ENCODE results near the gene EDARADD. TPM values are rescaled to one million over a fixed set of nuclear protein-coding genes. Genes with fewer than 3 reads are reported as not detected.

The EDARADD gene
- total and polyA plus RNA-seq, 2 experiments from 2014 or later = 0.86 to 1.7 TPM

- 0 out of 2 replicates have a peak, but pooled peaks cover 7% of the 10 kb centered on the region for H3F3A ChIP-seq (ENCODE audit: insufficient read depth)
- H3K27ac ChIP-seq = no peak overlapping the region
- H3K4me3 ChIP-seq = no peak overlapping the region
- H3K4me2 ChIP-seq (ENCODE audit: unreplicated experiment) = no peak overlapping the region
- H3K36me3 ChIP-seq (ENCODE audit: low read depth) = no peaks in the 10 kb centered on the region
- in situ Hi-C loops (cut with MboI) = no loop called here
- H3K9me3 ChIP-seq (ENCODE audit: low read depth) = no peaks in the 10 kb centered on the region
- no peaks in the 10 kb centered on the region for H3K4me1 ChIP-seq (ENCODE audit: insufficient read depth)
- no peak overlapping the region for H2AFZ ChIP-seq
- H4K20me1 ChIP-seq (ENCODE audit: insufficient read depth) = no peaks in the 10 kb centered on the region
- H3K9ac ChIP-seq = no peak overlapping the region
- peaks cover 5% of the 10 kb centered on the region; the same call in 1 of the 2 replicates for H3K27me3 ChIP-seq (replicated peaks; ENCODE audit: insufficient read depth)
- H3K9me2 ChIP-seq (ENCODE audit: insufficient read depth) = no peaks in the 10 kb centered on the region
- no peak for TF ChIP-seq EZH2 (IDR thresholded peaks at IDR 0.05; ENCODE audit: insufficient read depth, poor library complexity, severe bottlenecking)
- no peak for TF ChIP-seq EZH2phosphoT487 (IDR thresholded peaks at IDR 0.05; ENCODE audit: insufficient read depth, low read depth)
- no peak for DNase-seq
- WGBS, 2 experiments (ENCODE audit: low coverage in 1 of 2, low lambda C conversion rate in 2 of 2, missing lambda C conversion rate in 2 of 2) = 52 to 56% methylated on average over 4 of the region's 4 CpGs
- H3K79me2 ChIP-seq (ENCODE audit: insufficient read depth) = no peaks in the 10 kb centered on the region
Measured at GRCh38 chr1:236397173-236397759, 3.2 kb downstream of the EDARADD start.

GRCh38 chr1:236398538-236398937 lies 4.5 kb downstream of the EDARADD start:
- H2AFZ ChIP-seq = no peak overlapping the region
- H3K79me2 ChIP-seq (ENCODE audit: insufficient read depth) = no peaks in the 10 kb centered on the region
- H3K4me1 ChIP-seq (ENCODE audit: insufficient read depth) = no peaks in the 10 kb centered on the region
- H3K27me3 ChIP-seq (replicated peaks; ENCODE audit: insufficient read depth) = 0 out of 2 replicates have a peak, but pooled peaks cover 5% of the 10 kb centered on the region
- H3K4me3 ChIP-seq = no peak overlapping the region
- H3K36me3 ChIP-seq (ENCODE audit: low read depth) = no peaks in the 10 kb centered on the region
- H4K20me1 ChIP-seq (ENCODE audit: insufficient read depth) = no peaks in the 10 kb centered on the region
- in situ Hi-C loops (cut with MboI) = no loop called here
- no peak for DNase-seq
- H3F3A ChIP-seq (ENCODE audit: insufficient read depth) = 0 out of 2 replicates have a peak, but pooled peaks cover 7% of the 10 kb centered on the region
- H3K27ac ChIP-seq = no peak overlapping the region
- H3K9me2 ChIP-seq (ENCODE audit: insufficient read depth) = no peaks in the 10 kb centered on the region
- H3K9me3 ChIP-seq (ENCODE audit: low read depth) = no peaks in the 10 kb centered on the region
- no peak overlapping the region for H3K9ac ChIP-seq
- 22 to 35% methylated on average over 10 of the region's 10 CpGs for WGBS, 2 experiments (ENCODE audit: low coverage in 1 of 2, low lambda C conversion rate in 2 of 2, missing lambda C conversion rate in 2 of 2)
- TF ChIP-seq EZH2 (IDR thresholded peaks at IDR 0.05; ENCODE audit: insufficient read depth, poor library complexity, severe bottlenecking) (no peak), EZH2phosphoT487 (IDR thresholded peaks at IDR 0.05; ENCODE audit: insufficient read depth, low read depth) (no peak)
- H3K4me2 ChIP-seq (ENCODE audit: unreplicated experiment) = no peak overlapping the region

- H4K20me1 ChIP-seq (ENCODE audit: insufficient read depth) = no peaks in the 10 kb centered on the region
- H3K9me2 ChIP-seq (ENCODE audit: insufficient read depth) = no peaks in the 10 kb centered on the region
- no peak overlapping the region for H3K9ac ChIP-seq
- TF ChIP-seq EZH2 (IDR thresholded peaks at IDR 0.05; ENCODE audit: insufficient read depth, poor library complexity, severe bottlenecking) (no peak), EZH2phosphoT487 (IDR thresholded peaks at IDR 0.05; ENCODE audit: insufficient read depth, low read depth) (no peak)
- no peak overlapping the region for H3K4me2 ChIP-seq (ENCODE audit: unreplicated experiment)
- no peaks in the 10 kb centered on the region for H3K79me2 ChIP-seq (ENCODE audit: insufficient read depth)
- H2AFZ ChIP-seq = no peak overlapping the region
- in situ Hi-C loops (cut with MboI) = no loop called here
- no peaks in the 10 kb centered on the region for H3K9me3 ChIP-seq (ENCODE audit: low read depth)
- H3K4me1 ChIP-seq (ENCODE audit: insufficient read depth) = no peaks in the 10 kb centered on the region
- no peaks in the 10 kb centered on the region for H3F3A ChIP-seq (ENCODE audit: insufficient read depth)
- 19 to 22% methylated on average over 8 of the region's 8 CpGs for WGBS, 2 experiments (ENCODE audit: low coverage in 1 of 2, low lambda C conversion rate in 2 of 2, missing lambda C conversion rate in 2 of 2)
- H3K27ac ChIP-seq = no peak overlapping the region
- H3K4me3 ChIP-seq = no peak overlapping the region
- DNase-seq = no peak
- 0 out of 2 replicates have a peak, but pooled peaks cover 5% of the 10 kb centered on the region for H3K27me3 ChIP-seq (replicated peaks; ENCODE audit: insufficient read depth)
- no peaks in the 10 kb centered on the region for H3K36me3 ChIP-seq (ENCODE audit: low read depth)
Measured at GRCh38 chr1:236400061-236400603, 6.0 kb downstream of the EDARADD start.

GRCh38 chr1:236401698-236402097 lies 7.6 kb downstream of the EDARADD start:
- no peaks in the 10 kb centered on the region for H3K36me3 ChIP-seq (ENCODE audit: low read depth)
- 0 out of 2 replicates have a peak, but pooled peaks cover 5% of the 10 kb centered on the region for H3K27me3 ChIP-seq (replicated peaks; ENCODE audit: insufficient read depth)
- H3K79me2 ChIP-seq (ENCODE audit: insufficient read depth) = no peaks in the 10 kb centered on the region
- TF ChIP-seq EZH2phosphoT487 (IDR thresholded peaks at IDR 0.05; ENCODE audit: insufficient read depth, low read depth) (no peak), EZH2 (IDR thresholded peaks at IDR 0.05; ENCODE audit: insufficient read depth, poor library complexity, severe bottlenecking) (no peak)
- in situ Hi-C loops (cut with MboI) = no loop called here
- no peak overlapping the region for H2AFZ ChIP-seq
- H4K20me1 ChIP-seq (ENCODE audit: insufficient read depth) = no peaks in the 10 kb centered on the region
- no peaks in the 10 kb centered on the region for H3K9me2 ChIP-seq (ENCODE audit: insufficient read depth)
- H3F3A ChIP-seq (ENCODE audit: insufficient read depth) = no peaks in the 10 kb centered on the region
- no peaks in the 10 kb centered on the region for H3K4me1 ChIP-seq (ENCODE audit: insufficient read depth)
- no peak overlapping the region for H3K27ac ChIP-seq
- no peak overlapping the region for H3K4me3 ChIP-seq
- no peak overlapping the region for H3K4me2 ChIP-seq (ENCODE audit: unreplicated experiment)
- no peak overlapping the region for H3K9ac ChIP-seq
- DNase-seq = no peak
- H3K9me3 ChIP-seq (ENCODE audit: low read depth) = no peaks in the 10 kb centered on the region
- 47 to 52% methylated on average over 7 of the region's 7 CpGs for WGBS, 2 experiments (ENCODE audit: low coverage in 1 of 2, low lambda C conversion rate in 2 of 2, missing lambda C conversion rate in 2 of 2)

Data from GM23248 (cell line).